Karpas-422 (cell line): ENCODE results near the gene ADPRH. TPM values are rescaled to one million over a fixed set of nuclear protein-coding genes. Genes with fewer than 3 reads are reported as not detected.

Source experiments
- DNase-seq: peaks from one replicate; pipeline ENCODE4 v3.0.0-alpha.2; 2015
- H2AFZ ChIP-seq: fragments of 200-600 bp; sonication (generic); 2 replicates; pipeline ENCODE4 v1.6.1; 2014; ENCODE audit warnings: antibody characterized with exemption, low read length, mixed read lengths
- H3K27ac ChIP-seq: fragments of 200-600 bp; sonication (generic); 2 replicates; pipeline ENCODE4 v1.5.1; 2014; ENCODE audit warnings: mild to moderate bottlenecking, low read length, moderate library complexity
- H3K27me3 ChIP-seq: fragments of 200-600 bp; sonication (generic); 2 replicates; pipeline ENCODE4 v1.6.1; 2014; ENCODE audit warnings: low read length, mixed read lengths
- H3K36me3 ChIP-seq: fragments of 200-600 bp; sonication (generic); 2 replicates; pipeline ENCODE4 v1.6.1; 2014; ENCODE audit warnings: low read length, mixed read lengths; ENCODE audit not compliant: insufficient read depth
- H3K4me1 ChIP-seq: fragments of 200-600 bp; sonication (generic); 2 replicates; pipeline ENCODE4 v1.6.1; 2014; ENCODE audit warnings: mild to moderate bottlenecking, low read length, mixed read lengths
- H3K4me2 ChIP-seq: fragments of 200-600 bp; sonication (generic); 2 replicates; pipeline ENCODE4 v1.6.1; 2014; ENCODE audit warnings: low read length, low read depth, mild to moderate bottlenecking; ENCODE audit not compliant: poor library complexity, severe bottlenecking
- H3K4me3 ChIP-seq: fragments of 200-600 bp; sonication (generic); 2 replicates; pipeline ENCODE4 v1.5.1; 2014; ENCODE audit warnings: mild to moderate bottlenecking, antibody characterized with exemption, low read length, mixed read lengths
- H3K79me2 ChIP-seq: fragments of 200-600 bp; sonication (generic); 2 replicates; pipeline ENCODE4 v1.6.1; 2014; ENCODE audit warnings: mild to moderate bottlenecking, low read length, mixed read lengths
- H3K9ac ChIP-seq: fragments of 200-600 bp; sonication (generic); 2 replicates; pipeline ENCODE4 v1.6.0; 2014; ENCODE audit warnings: low read length
- H3K9me2 ChIP-seq: fragments of 200-600 bp; sonication (generic), shearing (Covaris generic); replicated peaks from 2 replicates; pipeline ENCODE4 v1.6.0; 2014; ENCODE audit warnings: mild to moderate bottlenecking, low read length, moderate library complexity; ENCODE audit not compliant: insufficient read depth
- H3K9me3 ChIP-seq: fragments of 300-700, 200-600 bp; sonication (generic); 2 replicates; pipeline ENCODE4 v1.6.1; 2014; ENCODE audit warnings: low read length, mixed read lengths
- H4K20me1 ChIP-seq: fragments of 200-600 bp; sonication (generic); 2 replicates; pipeline ENCODE4 v1.6.1; 2014; ENCODE audit warnings: mild to moderate bottlenecking, antibody characterized with exemption, low read length, low read depth; ENCODE audit not compliant: insufficient read depth
- total RNA-seq: library from RNA; depleted of rRNA; stranded (reverse); fragments of >200 nt; shearing (Covaris generic); gene quantifications from 2 replicates; pipeline ENCODE4 v1.2.3, GENCODE V29; 2014; ENCODE audit warnings: low replicate concordance; rRNA removed

Gene ADPRH
- 2.9 and 3.0 TPM in 2 replicates for total RNA-seq

GRCh38 chr3:119579366-119580066 is at the start of gene ADPRH:
ADPRH (plus strand) TSS chr3:119579492; CDS start chr3:119582170, 2,678 bp downstream.
- Histone ChIP-seq H3K9me3 (no peaks in the 10 kb centered on the region), H2AFZ (peak within 1 kb of the TSS; percentile 100), H3K79me2 (no peaks in the 10 kb centered on the region), H3K36me3 (no peaks in the 10 kb centered on the region), H4K20me1 (no peaks in the 10 kb centered on the region), H3K9ac (peak within 1 kb of the TSS; percentile 60), H3K9me2 (no peaks in the 10 kb centered on the region), H3K4me3 (peak within 1 kb of the TSS; percentile 61), H3K27ac (no peak within 1 kb of the TSS), H3K4me1 (peaks cover 19% of the 10 kb centered on the region), H3K4me2 (peak within 1 kb of the TSS; percentile 73), H3K27me3 (no peaks in the 10 kb centered on the region)
- peak; percentile 73 for DNase-seq

- no peaks in the 10 kb centered on the region for H3K9me2 ChIP-seq
- H3K27me3 ChIP-seq = no peaks in the 10 kb centered on the region
- H3K4me3 ChIP-seq = no peak overlapping the region
- no peaks in the 10 kb centered on the region for H4K20me1 ChIP-seq
- H3K36me3 ChIP-seq = 0 out of 2 replicates have a peak, but pooled peaks cover 3% of the 10 kb centered on the region
- DNase-seq = no peak
- no peak overlapping the region for H3K4me2 ChIP-seq
- no peak overlapping the region for H2AFZ ChIP-seq
- H3K9me3 ChIP-seq = no peaks in the 10 kb centered on the region
- H3K4me1 ChIP-seq = no peaks in the 10 kb centered on the region
- no peaks in the 10 kb centered on the region for H3K79me2 ChIP-seq
- no peak overlapping the region for H3K9ac ChIP-seq
- no peak overlapping the region for H3K27ac ChIP-seq
These were observed 49.4 kb upstream of the ADPRH start for GRCh38 chr3:119529883-119530282.

DNA sequence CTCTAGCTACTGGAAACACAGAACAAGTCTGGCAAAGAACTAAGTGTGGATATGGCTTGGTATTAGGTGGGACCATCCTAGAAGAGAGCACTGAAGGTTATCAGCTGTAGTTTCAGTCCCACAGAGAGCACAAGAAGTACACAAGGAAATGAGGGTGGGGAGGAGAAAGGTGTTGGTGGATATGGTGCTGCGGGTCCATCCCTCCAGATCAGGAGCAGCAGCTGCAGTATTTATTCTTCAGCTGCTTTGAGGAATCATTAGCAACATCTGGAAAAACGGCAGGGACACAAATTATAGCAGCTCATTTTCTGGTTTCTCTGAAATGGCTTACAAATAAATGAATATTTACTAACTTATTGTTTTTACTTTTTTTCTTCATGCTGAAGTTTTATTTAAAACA is 48.8 kb upstream of the ADPRH start:
- no peak overlapping the region for H3K4me2 ChIP-seq
- no peaks in the 10 kb centered on the region for H3K9me2 ChIP-seq
- no peaks in the 10 kb centered on the region for H3K4me1 ChIP-seq
- no peaks in the 10 kb centered on the region for H3K9me3 ChIP-seq
- H2AFZ ChIP-seq = no peak overlapping the region
- no peaks in the 10 kb centered on the region for H3K79me2 ChIP-seq
- H3K9ac ChIP-seq = no peak overlapping the region
- no peak overlapping the region for H3K27ac ChIP-seq
- no peak for DNase-seq
- H3K27me3 ChIP-seq = no peaks in the 10 kb centered on the region
- H3K4me3 ChIP-seq = no peak overlapping the region
- H4K20me1 ChIP-seq = no peaks in the 10 kb centered on the region
- H3K36me3 ChIP-seq = 0 out of 2 replicates have a peak, but pooled peaks cover 2% of the 10 kb centered on the region

DNA sequence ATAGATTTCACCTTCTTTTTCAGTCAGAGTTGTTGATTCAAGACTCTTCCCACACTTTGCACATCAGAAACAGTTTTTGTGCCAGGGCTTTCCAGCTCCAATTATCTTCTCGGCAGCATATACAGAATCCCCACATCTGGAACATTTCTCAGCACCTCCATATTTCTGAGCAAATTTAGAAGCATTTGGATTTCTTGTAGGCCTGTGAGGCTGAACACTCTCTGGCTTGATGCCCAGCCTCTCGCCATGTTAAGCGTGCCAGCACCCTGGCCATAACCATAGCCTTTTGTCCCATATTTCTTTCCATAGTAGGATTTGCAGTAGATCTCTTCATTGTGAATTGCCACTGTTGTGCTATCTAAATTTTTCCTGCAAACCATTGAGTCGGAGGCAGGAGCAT is 48.1 kb upstream of the ADPRH start:
- no peaks in the 10 kb centered on the region for H3K9me2 ChIP-seq
- H3K9ac ChIP-seq = no peak overlapping the region
- no peak overlapping the region for H2AFZ ChIP-seq
- H3K9me3 ChIP-seq = no peaks in the 10 kb centered on the region
- H3K27ac ChIP-seq = no peak overlapping the region
- H3K27me3 ChIP-seq = no peaks in the 10 kb centered on the region
- no peaks in the 10 kb centered on the region for H3K4me1 ChIP-seq
- no peak overlapping the region for H3K4me2 ChIP-seq
- H3K4me3 ChIP-seq = no peak overlapping the region
- no peaks in the 10 kb centered on the region for H3K79me2 ChIP-seq
- 0 out of 2 replicates have a peak, but pooled peaks cover under 1% of the 10 kb centered on the region for H3K36me3 ChIP-seq
- no peaks in the 10 kb centered on the region for H4K20me1 ChIP-seq
- DNase-seq = peak; percentile 29

GRCh38 chr3:119534296-119534695 is 45.0 kb upstream of the ADPRH start:
- H3K79me2 ChIP-seq = no peaks in the 10 kb centered on the region
- H3K4me2 ChIP-seq = no peak overlapping the region
- no peak for DNase-seq
- no peak overlapping the region for H3K27ac ChIP-seq
- no peaks in the 10 kb centered on the region for H3K27me3 ChIP-seq
- no peaks in the 10 kb centered on the region for H3K36me3 ChIP-seq
- no peak overlapping the region for H2AFZ ChIP-seq
- H3K4me3 ChIP-seq = no peak overlapping the region
- no peaks in the 10 kb centered on the region for H3K9me3 ChIP-seq
- H3K9me2 ChIP-seq = no peaks in the 10 kb centered on the region
- H3K4me1 ChIP-seq = no peaks in the 10 kb centered on the region
- no peaks in the 10 kb centered on the region for H4K20me1 ChIP-seq
- H3K9ac ChIP-seq = no peak overlapping the region

DNA sequence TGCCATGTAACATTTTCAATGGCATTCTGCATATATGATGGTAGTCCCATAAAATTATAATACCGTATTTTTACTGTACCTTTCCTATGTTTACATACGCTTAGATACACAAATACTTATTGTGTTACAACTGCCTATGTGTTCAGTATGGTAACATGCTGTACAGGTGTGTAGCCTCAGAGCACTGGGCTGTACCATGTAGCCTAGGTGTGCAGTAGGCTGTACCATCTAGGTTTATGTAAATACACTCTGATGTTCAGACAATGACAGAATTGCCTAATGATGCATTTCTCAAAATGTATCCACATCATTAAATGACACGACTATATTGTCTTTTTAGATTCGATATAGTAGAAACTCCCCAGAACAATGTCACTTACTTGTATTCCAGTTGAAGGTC is 42.5 kb upstream of the ADPRH start:
- H3K27ac ChIP-seq = no peak overlapping the region
- H2AFZ ChIP-seq = no peak overlapping the region
- no peaks in the 10 kb centered on the region for H3K4me1 ChIP-seq
- no peaks in the 10 kb centered on the region for H3K9me2 ChIP-seq
- no peak overlapping the region for H3K4me3 ChIP-seq
- H3K36me3 ChIP-seq = no peaks in the 10 kb centered on the region
- H3K79me2 ChIP-seq = no peaks in the 10 kb centered on the region
- no peaks in the 10 kb centered on the region for H3K9me3 ChIP-seq
- no peak overlapping the region for H3K4me2 ChIP-seq
- no peak overlapping the region for H3K9ac ChIP-seq
- DNase-seq = no peak
- H4K20me1 ChIP-seq = no peaks in the 10 kb centered on the region
- H3K27me3 ChIP-seq = no peaks in the 10 kb centered on the region

DNA sequence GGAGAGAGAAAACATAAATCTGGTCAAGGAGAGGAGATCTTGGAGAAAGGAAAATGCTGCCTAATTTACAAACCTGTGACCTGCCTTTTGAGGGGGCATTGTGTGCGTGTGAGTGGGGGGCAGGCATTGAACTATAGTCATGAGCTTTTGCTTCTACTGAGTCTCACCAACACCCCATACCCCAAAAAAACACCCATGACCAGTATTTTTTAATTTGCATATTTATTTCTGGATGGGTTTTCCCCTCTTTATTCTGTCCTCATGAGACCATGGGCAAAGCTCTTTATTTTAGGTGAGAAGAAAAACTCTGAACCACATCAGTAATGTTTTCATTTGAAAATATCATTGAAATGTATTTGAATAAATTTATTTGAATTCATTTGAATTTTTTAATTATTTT is 40.5 kb upstream of the ADPRH start:
- H3K9ac ChIP-seq = no peak overlapping the region
- DNase-seq = no peak
- no peak overlapping the region for H3K27ac ChIP-seq
- no peak overlapping the region for H3K4me3 ChIP-seq
- no peaks in the 10 kb centered on the region for H3K4me1 ChIP-seq
- H3K27me3 ChIP-seq = no peaks in the 10 kb centered on the region
- H3K9me3 ChIP-seq = no peaks in the 10 kb centered on the region
- no peaks in the 10 kb centered on the region for H3K36me3 ChIP-seq
- H2AFZ ChIP-seq = no peak overlapping the region
- no peaks in the 10 kb centered on the region for H3K79me2 ChIP-seq
- no peaks in the 10 kb centered on the region for H4K20me1 ChIP-seq
- H3K9me2 ChIP-seq = no peaks in the 10 kb centered on the region
- H3K4me2 ChIP-seq = no peak overlapping the region

GRCh38 chr3:119541547-119541946 is 37.7 kb upstream of the ADPRH start:
- Histone ChIP-seq H3K4me3 (no peak overlapping the region), H3K27ac (no peak overlapping the region), H3K79me2 (no peaks in the 10 kb centered on the region), H3K36me3 (no peaks in the 10 kb centered on the region), H3K9ac (no peak overlapping the region), H3K4me1 (no peaks in the 10 kb centered on the region), H3K27me3 (no peaks in the 10 kb centered on the region), H3K9me2 (no peaks in the 10 kb centered on the region), H3K9me3 (no peaks in the 10 kb centered on the region), H3K4me2 (no peak overlapping the region), H4K20me1 (no peaks in the 10 kb centered on the region), H2AFZ (no peak overlapping the region)
- DNase-seq = no peak
